GM19025 (cell line): Measurements from ENCODE around the gene SCN10A.

Experiments
- ATAC-seq: cut with Tn5 transposase; IDR thresholded peaks from one replicate; pipeline ENCODE4 v1.9.1; 2021; ENCODE audit warnings: mild to moderate bottlenecking, low read depth, moderate library complexity; ENCODE audit not compliant: unreplicated experiment

SCN10A gene

GRCh38 chr3:38816026-38816425 is at the start of gene SCN10A:
Gene SCN10A (minus strand): TSS chr3:38816217. CDS start chr3:38794010, 22,207 bp downstream.
- no peak for ATAC-seq

GRCh38 chr3:38853011-38853410 is 37.0 kb upstream of the SCN10A start:
- ATAC-seq: no peak

- no peak for ATAC-seq
These were observed 27.9 kb upstream of the SCN10A start for GRCh38 chr3:38843898-38844297.

GRCh38 chr3:38842266-38842965 is 26.4 kb upstream of the SCN10A start:
- no peak for ATAC-seq

- no peak for ATAC-seq
These were observed 25.0 kb upstream of the SCN10A start for GRCh38 chr3:38840987-38841386.

- no peak for ATAC-seq
These were observed 21.3 kb upstream of the SCN10A start for GRCh38 chr3:38837358-38837757.

- ATAC-seq: no peak
These were observed 20.5 kb upstream of the SCN10A start for GRCh38 chr3:38836561-38836960.

GRCh38 chr3:38835939-38836338 is 19.9 kb upstream of the SCN10A start:
- no peak for ATAC-seq

GRCh38 chr3:38834717-38835116 is 18.7 kb upstream of the SCN10A start:
- no peak for ATAC-seq

- no peak for ATAC-seq
These were observed 18.1 kb upstream of the SCN10A start for GRCh38 chr3:38834110-38834509.

GRCh38 chr3:38829404-38829803 is 13.4 kb upstream of the SCN10A start:
- no peak for ATAC-seq

GRCh38 chr3:38828681-38829080 is 12.7 kb upstream of the SCN10A start:
- ATAC-seq: no peak

GRCh38 chr3:38827791-38828190 is 11.8 kb upstream of the SCN10A start:
- no peak for ATAC-seq

- no peak for ATAC-seq
These were observed 10.0 kb upstream of the SCN10A start for GRCh38 chr3:38826001-38826400.

- no peak for ATAC-seq
These were observed 8.3 kb upstream of the SCN10A start for GRCh38 chr3:38824349-38824748.

- no peak for ATAC-seq
These were observed 7.7 kb upstream of the SCN10A start for GRCh38 chr3:38823722-38824121.

GRCh38 chr3:38823186-38823585 is 7.2 kb upstream of the SCN10A start:
- no peak for ATAC-seq

GRCh38 chr3:38811822-38812221 is 4.2 kb downstream of the SCN10A start:
- no peak for ATAC-seq

GRCh38 chr3:38805765-38806386 is 10.1 kb downstream of the SCN10A start:
- no peak for ATAC-seq

GRCh38 chr3:38805004-38805403 is 11.0 kb downstream of the SCN10A start:
- no peak for ATAC-seq

- ATAC-seq: no peak
These were observed 15.5 kb downstream of the SCN10A start for GRCh38 chr3:38800511-38800910.

GRCh38 chr3:38793721-38794120 is 22.3 kb downstream of the SCN10A start:
- no peak for ATAC-seq
